Measurements from ENCODE around the gene NDFIP1.

Gene NDFIP1

DNA sequence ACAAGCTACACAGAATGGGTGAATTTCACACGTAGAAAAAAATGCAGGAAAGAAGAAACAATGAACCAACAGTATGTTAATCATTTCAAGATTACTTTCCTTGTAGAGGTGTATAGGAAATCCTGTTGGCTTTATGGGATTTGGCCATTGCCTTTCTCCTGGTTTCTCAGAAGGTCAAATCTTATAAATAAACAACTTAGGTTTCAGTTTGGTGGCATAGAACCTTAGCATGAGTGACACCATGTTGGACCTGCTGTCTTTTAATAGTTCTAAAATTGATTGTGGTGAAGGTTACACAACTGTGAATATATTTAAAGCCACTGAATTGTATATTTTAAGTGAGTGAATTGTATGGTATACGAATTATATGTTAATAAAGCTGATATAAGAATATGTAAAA lies 16.7 kb upstream of the NDFIP1 start:
- DNase-seq: no peak

DNA sequence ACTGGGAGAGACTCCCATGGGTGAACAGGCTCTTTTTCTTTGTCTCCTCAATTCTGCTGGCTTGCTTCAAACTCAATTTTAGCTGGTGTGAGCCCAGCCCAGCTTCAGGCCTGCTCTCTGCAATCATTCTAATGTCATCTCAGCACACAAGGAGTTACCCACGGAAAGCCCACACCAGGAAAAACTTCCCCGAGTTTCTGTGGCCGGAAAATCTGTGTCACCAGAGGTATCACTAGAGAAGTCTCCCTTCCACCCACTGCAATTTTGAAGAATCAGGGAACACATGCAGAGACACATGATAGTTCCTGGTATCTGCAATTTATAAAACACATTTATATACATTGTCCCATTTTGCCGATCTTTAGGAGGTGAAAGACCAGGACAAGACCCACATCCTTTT lies 13.5 kb upstream of the NDFIP1 start:
- DNase-seq: no peak

DNA sequence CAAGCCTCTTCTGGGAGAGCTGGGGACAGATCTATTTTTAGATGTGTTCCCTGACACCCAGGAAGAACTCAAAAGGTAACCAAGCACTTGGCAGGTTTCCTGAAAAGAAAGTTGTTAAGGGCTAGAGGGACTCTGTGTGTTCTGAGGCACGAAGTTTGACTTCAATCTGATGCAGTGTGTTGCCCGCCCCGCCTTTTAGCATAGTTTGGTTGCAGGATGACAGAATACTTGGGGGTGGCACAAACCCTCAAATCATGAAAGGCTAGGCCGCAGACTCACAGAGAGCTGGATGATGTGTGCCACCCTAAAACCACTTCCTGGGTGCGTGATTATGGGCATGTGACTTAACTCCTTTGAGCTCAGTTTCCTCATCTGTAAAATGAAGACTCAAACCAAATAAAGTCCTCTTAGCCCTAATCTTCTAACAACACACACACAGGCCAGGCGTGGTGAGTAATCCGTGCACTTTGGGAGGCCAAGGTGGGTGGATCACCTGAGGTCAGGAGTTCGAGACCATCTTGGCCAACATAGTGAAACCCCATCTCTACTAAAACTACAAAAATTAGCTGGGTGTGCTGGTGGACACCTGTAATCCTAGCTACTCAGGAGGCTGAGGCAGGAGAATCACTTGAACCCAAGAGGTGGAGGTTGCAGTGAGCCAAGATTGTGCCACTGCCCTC lies 12.8 kb upstream of the NDFIP1 start:
- DNase-seq: no peak

DNA sequence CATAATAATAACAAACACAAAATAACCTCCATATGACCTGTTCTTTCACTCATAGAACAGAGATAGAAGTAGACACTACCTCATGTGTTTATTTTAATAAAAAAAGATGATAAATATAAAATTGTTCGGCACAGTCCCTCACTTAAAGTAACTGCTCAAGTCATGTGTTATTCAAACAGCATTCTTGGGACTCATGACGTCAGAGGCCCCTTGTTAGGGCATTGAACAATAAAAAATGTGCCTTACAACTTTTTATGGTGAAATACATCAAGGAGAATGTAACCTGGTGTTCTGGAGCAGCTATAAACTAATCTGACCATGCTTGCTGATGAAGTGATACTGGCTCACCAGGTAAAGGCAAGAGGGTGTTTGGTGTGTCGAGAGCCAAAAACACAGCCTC lies 12.2 kb upstream of the NDFIP1 start:
- DNase-seq: no peak

DNA sequence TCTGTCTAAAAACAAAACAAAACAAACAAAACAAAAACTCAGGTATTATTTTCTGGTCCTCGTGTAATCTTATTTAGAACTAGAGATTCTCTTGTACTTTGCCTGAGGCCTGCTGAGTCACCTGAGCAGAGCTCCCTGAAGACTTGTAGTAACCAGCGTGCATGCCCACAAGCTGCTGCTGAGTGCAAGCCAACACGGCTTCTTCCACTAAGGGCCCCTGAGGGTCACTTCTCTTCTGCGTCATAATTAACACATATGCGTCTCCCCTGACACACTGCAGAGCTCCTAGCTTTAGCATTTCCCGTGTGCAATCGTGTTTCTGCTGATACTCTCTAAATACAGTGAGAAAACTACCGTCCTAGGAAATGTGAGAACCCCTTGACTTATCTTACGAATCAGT lies 10.9 kb upstream of the NDFIP1 start:
- DNase-seq: no peak

DNA sequence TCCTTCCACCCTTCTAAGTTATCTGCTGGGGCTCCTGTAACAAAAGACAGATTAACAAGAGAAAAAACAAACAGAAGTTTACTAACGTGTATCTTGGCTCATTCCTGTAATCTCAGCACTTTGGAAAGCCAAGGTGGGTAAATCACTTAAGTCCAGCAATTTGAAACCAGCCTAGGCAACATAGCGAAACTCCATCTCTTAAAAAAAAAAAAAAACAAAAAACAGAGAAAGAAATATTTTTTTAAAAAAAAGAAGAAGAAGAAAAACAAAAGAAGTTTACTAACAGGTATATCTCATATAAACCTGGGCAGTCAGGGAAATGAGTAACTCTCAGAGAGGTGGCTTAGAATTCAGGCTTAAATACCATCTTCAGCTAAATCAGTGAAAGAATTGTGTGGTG lies 10.3 kb upstream of the NDFIP1 start:
- no peak for DNase-seq

DNA sequence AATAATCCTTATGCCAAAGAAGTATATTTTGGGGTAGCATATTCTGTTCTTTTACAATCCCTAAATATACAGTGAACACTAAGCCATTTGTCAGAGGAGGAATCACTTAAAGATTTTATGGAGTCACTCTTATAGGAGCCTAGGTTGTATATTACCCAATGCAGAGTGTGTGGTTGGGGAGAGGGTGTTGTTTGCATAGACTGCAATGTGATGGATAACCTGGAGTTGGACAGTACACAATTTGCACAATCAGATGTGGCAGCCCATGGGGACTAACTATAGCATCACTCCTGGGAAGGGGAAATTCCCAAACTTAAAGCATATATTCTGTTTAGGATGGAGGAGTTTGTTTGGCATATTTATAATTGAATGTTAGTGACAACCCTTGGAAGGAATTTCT lies 9.6 kb upstream of the NDFIP1 start:
- DNase-seq: no peak

DNA sequence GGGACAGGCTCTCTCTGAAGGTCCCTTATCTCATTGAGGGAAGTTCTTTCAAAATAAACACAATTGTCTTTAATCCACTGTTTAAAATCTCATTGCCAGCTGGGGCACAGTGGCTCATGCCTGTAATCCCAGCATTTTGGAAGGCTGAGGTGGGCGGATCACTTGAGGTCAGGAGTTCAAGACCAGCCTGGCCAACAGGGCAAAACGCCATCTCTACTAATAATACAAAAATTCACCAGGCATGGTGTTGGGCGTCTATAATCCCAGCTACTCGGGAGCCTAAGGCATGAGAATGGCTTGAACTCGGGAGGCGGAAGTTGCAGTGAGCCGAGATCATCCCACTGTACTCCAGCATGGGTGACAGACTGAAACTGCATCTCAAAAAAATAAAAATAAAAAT lies 8.3 kb upstream of the NDFIP1 start:
- no peak for DNase-seq

DNA sequence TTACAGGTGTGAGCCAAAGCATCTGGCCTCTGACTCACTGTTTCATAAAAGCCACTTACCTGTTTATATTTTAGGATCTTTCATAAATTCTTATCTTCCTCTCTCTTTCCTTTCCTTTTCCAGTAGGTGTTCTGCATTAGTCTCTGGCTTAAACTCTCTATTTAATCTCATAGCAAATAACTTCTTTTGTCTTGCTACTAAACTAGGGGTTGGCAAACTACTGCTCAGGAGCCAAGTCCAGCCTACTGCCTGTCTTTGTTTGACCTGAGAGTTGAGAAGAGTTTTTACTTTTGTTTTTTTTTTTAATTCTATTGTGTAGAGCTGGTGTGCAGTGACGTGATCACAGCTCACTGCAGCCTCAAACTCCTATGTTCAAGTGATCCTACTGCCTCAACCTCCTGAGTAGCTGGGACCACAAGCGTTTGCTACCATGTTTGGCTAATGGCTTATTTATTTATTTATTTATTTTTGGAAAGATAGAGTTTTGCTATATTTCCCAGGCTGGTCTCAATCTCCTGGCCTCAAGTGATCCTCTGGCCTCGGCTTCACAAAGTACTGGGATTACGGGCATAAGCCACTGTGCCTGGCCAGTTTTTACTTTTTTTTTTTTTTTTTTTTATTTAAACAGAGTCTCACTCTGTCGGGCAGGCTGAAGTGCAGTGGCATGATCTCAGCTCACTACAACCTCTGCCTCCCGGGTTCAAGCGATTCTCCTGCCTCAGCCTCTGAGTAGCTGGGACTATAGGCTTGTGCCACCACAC lies 5.4 kb upstream of the NDFIP1 start:
- no peak for DNase-seq

DNA sequence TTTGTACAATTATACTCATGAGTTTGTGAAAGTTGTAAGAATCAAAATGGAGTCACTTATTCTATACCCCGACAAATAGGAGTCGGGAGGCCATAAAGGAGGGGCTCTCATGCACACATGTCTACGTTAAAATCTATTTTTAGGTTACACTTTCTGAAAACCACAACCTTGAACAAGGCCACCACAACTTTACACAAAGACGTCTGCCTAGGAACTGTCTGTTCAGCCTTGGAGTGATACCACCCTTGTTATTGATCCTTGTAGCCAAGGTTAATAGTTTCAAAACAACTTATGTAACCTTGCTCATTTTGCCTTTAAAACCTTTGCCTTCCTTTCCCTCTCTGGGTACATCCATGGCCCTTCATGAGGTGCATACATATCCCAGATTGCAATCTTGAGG lies 4.1 kb upstream of the NDFIP1 start:
- DNase-seq: no peak

DNA sequence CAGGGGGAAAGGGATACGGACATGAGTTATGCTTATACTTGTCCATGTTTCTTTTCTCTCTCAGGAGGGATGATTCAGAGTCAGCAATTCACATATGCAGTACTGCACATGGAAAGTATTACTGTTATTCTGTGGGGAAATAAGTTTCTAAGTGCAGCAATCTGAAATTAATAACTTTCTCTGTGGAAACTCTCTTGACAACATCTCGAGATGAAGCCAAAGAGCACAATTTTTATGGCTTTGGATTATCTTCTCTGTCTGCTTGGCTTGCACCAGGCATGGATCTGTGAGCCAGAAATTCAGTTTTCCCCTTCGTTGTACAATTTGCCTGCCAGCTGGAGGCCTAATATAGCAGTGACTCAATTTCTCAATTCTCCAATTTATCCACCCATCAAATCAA lies 2.5 kb upstream of the NDFIP1 start:
- DNase-seq: peak; percentile 65

DNA sequence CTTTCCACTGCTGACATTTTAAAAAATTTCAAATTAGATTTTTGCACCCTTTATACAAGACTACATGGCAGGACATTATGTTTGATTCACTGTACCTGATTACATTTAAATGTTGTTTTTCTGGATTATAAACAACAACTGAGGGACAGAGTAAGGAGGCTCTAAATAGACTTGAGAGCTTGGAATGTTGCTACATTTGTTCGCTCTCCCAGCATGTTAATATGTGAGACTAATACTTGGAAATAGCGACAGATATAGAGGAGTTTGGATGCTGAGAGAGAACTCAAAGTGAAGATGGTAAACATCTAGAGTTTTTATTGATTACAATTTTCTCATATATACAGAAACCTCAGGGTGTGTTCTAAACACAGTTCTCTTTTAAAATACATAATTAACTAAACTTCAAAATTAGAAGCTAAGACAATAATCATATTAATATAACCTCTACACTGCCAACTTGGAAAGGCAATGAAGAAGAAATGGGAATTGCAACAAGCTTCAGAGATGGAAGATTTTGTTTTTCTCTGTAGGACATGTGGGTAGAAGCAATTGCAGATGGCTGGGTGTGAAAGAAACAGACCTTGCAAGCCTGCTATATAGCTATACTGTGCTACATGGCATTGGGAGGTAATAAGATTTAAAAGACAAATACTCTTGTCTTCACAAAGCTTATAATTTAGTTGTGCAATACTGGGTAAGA lies 1.4 kb upstream of the NDFIP1 start:
- DNase-seq: no peak

DNA sequence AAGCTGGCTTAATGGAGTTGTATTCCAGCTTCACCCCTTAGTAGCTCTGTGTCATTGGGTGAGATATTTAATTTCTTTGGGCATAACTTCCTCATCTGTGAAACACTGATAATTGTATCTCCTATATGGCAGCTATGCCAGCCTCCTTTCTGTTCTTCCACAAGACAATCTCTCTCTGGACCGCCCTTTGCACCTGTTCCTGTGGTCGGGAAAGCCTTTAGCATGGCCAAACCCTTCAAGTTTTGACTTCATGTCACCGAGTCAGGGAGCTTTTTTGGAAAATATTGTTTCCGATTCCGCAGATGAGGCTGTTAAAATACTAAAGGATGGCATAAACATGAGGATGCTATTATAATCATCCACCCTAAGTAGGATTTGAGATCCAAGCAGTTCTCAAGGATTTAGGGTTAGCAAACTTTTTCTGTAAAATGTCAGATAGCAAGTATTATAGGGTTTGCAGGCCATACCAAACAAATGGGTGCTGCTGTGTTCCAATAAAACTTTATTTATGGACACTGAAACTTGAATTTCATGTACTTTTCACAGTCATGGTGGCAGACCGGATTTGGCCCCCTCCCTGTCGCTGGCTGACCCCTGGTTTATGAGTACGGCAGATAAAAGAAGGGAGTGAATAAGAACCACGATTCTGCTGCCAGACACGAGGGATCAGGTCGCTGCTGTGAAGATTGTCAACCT lies 695 bp upstream of the NDFIP1 start:
- no peak for DNase-seq

DNA sequence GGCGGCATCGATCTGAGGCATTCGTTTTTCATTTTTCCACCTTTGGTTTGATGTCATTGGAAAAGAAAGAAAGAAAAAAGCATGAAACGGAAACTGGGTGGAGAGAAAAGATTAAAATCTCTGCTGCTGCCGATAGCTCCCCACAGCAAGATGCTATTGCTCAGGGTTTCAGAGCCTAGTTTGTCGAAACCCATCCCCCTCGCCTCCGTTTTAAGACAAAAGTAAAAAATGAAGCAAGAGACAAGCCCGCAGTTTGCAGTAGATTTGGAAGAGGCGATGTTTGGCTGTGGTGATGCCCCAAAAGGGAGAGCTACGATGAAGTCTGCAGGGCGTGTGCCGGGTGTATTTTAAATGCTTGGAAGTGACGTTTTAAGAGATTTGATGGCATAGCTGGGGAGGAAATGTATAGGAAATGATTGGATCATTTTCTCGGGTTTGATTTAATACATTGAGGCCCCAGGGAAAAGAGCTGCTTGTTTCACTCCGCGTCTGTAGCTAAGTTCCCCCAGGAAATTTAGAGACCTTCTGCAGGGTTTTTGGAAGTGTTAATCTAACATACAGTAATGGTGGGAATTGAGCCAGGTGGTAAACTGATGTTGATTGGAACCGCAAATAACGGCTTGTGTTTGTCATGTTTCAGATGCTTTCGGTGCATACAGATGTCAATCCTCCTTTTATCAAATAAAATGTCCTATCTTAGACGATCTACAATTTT lies 909 bp downstream of the NDFIP1 start:
- DNase-seq: peak; percentile 19

DNA sequence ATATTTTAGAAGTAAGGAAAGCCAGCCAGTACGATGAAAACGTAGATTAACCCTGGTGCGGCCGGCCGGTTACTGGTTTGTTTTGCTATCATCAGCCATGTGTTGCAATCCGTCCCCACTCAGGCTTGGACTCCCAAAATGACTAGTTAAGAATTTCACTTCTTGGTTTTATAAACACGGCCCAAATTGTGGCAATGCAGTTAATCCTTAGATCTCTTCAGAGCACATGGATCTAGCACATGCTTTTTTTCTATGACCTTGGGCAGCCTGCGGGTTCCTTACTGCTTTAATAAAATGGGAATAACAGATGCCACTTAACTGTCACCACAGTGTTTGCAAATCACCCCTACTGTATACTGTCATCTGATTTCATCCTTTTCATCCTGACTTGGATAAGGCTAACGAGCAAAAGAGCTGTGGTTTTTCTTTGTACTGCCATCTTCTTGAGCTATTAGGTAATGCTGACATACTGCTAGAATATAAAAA lies 1.5 kb downstream of the NDFIP1 start:
- DNase-seq: peak; percentile 25

DNA sequence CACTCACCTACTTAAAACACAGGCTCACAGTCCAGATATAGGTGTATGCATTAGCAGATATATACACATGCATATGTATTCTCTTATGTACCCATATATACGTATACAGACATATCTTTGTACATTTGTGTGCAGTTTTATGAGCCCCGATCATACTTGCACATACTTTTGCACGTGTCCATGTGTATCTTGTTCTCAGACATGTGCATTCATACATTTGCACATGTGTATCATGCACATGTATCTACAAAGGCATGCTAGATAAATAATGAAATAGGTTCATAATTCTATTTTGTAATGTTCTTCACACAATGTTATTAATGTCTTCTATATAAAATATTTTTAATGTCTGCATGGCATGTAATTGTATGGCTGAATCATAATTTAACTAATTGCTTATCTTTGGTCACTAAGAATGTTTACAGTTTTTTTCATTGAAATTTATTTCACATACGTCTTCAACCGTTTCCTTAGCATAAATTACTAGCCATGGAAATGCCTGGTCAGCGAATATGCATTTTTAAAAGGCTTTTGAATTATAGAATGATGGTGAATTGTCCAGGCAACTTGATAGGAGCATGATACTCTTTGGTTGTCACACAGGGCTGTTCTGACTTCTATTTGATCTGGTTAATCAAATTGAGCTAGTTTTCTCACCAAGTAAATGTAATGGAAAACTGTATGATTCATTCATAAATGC lies 2.6 kb downstream of the NDFIP1 start:
- no peak for DNase-seq

DNA sequence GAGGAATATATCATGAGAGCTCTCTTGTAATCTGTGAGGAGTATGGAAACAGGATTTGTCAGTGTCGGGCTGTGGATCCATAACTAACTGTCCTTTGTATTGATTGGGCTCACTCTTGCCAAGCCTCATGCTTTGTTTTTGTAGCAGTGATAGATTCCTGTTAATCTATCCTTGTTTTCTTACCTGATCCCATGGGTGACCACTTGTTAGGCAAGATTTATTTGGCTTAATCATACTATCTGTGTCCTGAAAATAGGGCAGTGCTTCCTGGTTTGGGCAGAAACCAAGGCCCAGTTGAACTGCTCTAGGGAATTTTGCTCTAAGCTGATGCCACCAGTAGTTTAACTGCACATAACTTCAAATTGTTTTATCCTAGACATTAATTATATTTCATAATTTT lies 6.1 kb downstream of the NDFIP1 start:
- no peak for DNase-seq

DNA sequence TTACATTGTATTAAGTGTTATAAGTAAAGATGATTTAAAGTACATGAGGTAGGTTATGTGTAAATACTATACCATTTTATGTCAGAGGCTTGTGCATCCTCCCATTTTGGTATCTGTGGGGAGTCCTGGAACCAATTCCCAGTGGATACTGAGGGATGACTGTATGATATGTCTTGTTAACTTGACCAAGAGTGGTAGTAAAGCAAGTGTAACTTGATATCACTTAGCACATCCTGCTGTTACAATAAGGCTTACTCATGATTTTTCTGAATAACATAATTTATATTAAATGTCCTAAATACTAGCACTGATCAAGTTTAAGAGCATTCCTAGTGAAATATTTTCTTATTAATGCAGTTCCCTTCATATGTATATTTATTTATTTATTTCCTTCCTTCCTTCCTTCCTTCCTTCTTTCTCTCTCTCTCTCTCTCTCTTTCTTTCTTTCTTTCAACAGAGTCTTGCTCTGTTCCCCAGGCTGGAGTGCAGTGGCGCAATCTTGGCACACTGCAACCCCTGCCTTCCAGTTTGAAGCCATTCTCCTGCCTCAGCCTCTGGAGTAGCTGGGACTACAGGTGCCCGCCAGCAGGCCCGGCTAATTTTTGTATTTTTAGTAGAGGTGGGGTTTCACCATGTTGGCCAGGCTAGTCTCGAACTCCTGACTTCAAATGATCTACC lies 7.5 kb downstream of the NDFIP1 start:
- peak; percentile 58 for DNase-seq

DNA sequence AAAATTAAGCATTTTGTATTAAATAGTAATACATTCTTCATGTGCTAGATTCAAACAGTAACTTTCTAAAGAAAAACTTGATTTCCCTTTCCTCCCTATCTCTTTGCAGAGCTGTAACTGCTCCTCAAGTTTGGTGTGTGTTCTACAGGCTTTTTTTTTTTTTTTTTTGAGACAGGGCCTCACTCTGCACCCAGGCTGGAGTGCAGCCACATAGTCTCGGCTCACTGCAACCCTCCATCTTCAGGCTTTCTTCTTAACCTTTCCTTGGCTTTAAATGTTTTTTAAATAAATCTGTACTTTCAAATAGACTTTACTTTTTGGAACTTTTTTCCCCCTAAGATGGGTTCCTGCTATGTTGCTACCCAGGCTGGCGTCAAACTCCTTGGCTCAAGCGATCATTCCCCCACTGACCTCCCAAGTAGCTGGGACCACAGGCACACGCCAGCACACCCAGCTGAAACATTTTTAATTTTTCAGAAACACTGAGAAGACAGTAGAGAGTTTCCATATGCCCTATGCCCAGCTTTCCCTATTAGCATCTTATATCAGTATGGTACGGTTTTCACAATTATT lies 9.1 kb downstream of the NDFIP1 start:
- DNase-seq: no peak

DNA sequence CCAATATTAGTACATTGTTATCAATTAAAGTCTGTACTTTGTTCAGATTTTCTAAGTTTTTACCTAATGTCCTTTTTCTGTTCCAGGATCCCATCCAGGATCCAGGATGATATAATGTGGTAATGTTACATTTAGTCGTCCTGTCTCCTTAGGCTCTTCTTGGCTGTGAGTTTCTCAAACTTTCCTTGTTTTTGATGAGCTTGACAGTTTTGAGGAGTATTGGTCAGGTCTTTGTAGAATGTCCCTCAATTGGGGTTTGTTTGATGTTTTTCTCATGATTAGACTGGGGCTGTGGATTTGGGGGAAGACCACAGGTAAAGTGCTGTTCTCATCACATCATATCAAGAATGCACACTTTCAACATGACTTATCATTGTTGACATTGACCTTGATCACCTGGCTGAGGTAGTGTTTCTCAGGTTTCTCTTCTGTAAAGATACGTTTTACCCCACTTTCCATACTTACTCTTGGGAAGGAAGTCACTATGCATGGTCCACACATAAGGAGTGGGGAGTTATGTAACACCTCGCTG lies 9.6 kb downstream of the NDFIP1 start:
- DNase-seq: no peak
